ENCODE data around the gene SLC1A5.

- TF ChIP-seq, protein P1, sequence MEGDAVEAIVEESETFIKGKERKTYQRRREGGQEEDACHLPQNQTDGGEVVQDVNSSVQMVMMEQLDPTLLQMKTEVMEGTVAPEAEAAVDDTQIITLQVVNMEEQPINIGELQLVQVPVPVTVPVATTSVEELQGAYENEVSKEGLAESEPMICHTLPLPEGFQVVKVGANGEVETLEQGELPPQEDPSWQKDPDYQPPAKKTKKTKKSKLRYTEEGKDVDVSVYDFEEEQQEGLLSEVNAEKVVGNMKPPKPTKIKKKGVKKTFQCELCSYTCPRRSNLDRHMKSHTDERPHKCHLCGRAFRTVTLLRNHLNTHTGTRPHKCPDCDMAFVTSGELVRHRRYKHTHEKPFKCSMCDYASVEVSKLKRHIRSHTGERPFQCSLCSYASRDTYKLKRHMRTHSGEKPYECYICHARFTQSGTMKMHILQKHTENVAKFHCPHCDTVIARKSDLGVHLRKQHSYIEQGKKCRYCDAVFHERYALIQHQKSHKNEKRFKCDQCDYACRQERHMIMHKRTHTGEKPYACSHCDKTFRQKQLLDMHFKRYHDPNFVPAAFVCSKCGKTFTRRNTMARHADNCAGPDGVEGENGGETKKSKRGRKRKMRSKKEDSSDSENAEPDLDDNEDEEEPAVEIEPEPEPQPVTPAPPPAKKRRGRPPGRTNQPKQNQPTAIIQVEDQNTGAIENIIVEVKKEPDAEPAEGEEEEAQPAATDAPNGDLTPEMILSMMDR (IDR thresholded peaks at IDR 0.05) = peak; percentile 78
- TF ChIP-seq EZH2 (IDR thresholded peaks at IDR 0.05) = no peak
These were observed 21.7 kb downstream of the SLC1A5 start for GRCh38 chr19:46766569-46767317.

All from neural progenitor cell (in vitro differentiated cells).